ENCODE results near the gene CFAP100. TPM values are rescaled to one million over a fixed set of nuclear protein-coding genes. Genes with fewer than 3 reads are reported as not detected.

CFAP100 gene
- total RNA-seq, 5 donors from 2014 or later (not counting 1 experiment from before 2014, with no cell fraction given), result not detected

DNA sequence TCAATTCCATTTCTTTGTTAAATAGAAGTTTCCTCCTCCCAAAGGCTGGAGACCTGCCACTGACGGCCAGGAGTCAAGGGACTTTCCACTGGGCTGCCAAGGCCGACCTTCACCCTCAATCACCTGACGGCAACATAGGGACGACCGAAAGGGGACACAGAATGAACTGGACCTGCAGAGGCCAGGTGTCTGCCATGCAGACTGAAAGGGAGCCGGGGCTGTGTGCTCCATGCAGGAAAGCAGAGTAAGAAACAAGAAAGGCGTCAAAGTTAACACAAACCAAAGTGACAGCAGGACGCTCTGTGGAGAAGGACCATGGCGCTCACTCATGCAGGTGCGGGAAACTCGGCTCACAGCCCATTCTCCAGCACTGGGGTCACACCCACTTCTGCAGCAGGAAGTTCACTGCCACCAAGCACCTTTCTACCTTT is 54.9 kb downstream of the CFAP100 start:
- H3K36me3 Mint-ChIP-seq, result peaks cover 39% of the 10 kb centered on the region
- DNase-seq (no peak), ATAC-seq (replicated peaks in 1 of 4) (no peak)
- Histone ChIP-seq H3K36me3 (ENCODE audit: control insufficient read depth in 2 of 2, extremely low read depth in 1 of 2, insufficient read depth in 1 of 2, low read length in 1 of 2) (peaks cover 9 to 46% of the 10 kb centered on the region in 2 donors), H3K4me1 (ENCODE audit: control insufficient read depth in 1 of 2, extremely low read depth in 1 of 2, insufficient read depth in 2 of 2, low read length in 2 of 2) (no peaks in the 10 kb centered on the region), H3K27ac (ENCODE audit: low read length) (no peak overlapping the region), H3K9me3 (no peaks in the 10 kb centered on the region), H3K27me3 (replicated peaks in 1 of 2; ENCODE audit: control insufficient read depth in 2 of 2, extremely low read depth in 1 of 2, insufficient read depth in 2 of 2, low read length in 1 of 2) (no peaks in the 10 kb centered on the region), H3K4me3 (ENCODE audit: control insufficient read depth in 1 of 2, extremely low read depth in 1 of 2, low read length in 1 of 2) (no peak overlapping the region)
- ChIA-PET CTCF (no interaction called here), POLR2A (no interaction called here)
- H3K4me3 Mint-ChIP-seq, result no peak overlapping the region
- WGBS (ENCODE audit: insufficient coverage), result 98% methylated on average over 9 of the region's 11 CpGs
- H3K27me3 Mint-ChIP-seq, result no peaks in the 10 kb centered on the region
- H3K27ac Mint-ChIP-seq, result no peak overlapping the region
- no peaks in the 10 kb centered on the region for H3K9me3 Mint-ChIP-seq
- H3K4me1 Mint-ChIP-seq, result peaks cover 0 to 17% (median 0%) of the 10 kb centered on the region in 3 donors

- Histone ChIP-seq H3K27ac (ENCODE audit: low read length) (no peak overlapping the region), H3K9me3 (no peaks in the 10 kb centered on the region), H3K4me3 (ENCODE audit: control insufficient read depth in 1 of 2, extremely low read depth in 1 of 2, low read length in 1 of 2) (no peak overlapping the region), H3K36me3 (ENCODE audit: control insufficient read depth in 2 of 2, extremely low read depth in 1 of 2, insufficient read depth in 1 of 2, low read length in 1 of 2) (peaks cover 9 to 52% of the 10 kb centered on the region in 2 donors), H3K27me3 (replicated peaks in 1 of 2; ENCODE audit: control insufficient read depth in 2 of 2, extremely low read depth in 1 of 2, insufficient read depth in 2 of 2, low read length in 1 of 2) (no peaks in the 10 kb centered on the region), H3K4me1 (ENCODE audit: control insufficient read depth in 1 of 2, extremely low read depth in 1 of 2, insufficient read depth in 2 of 2, low read length in 2 of 2) (no peaks in the 10 kb centered on the region)
- no peaks in the 10 kb centered on the region for H3K9me3 Mint-ChIP-seq
- peaks cover under 1 to 17% (median 1%) of the 10 kb centered on the region in 3 donors for H3K4me1 Mint-ChIP-seq
- no peak overlapping the region for H3K4me3 Mint-ChIP-seq
- no peak for DNase-seq
- H3K27ac Mint-ChIP-seq, result no peak overlapping the region
- ATAC-seq (replicated peaks in 1 of 4), result no peak
- H3K27me3 Mint-ChIP-seq, result no peaks in the 10 kb centered on the region
- WGBS (ENCODE audit: insufficient coverage), result 80% methylated on average over 7 of the region's 9 CpGs
- CTCF ChIA-PET, result interaction anchor here in 1 of 2 donors (0.6 kb wide), 1 partner anchor 851 kb away, joined by 3 read pairs; no protein-coding TSS in a partner anchor
- peaks cover 42% of the 10 kb centered on the region for H3K36me3 Mint-ChIP-seq
- POLR2A ChIA-PET, result no interaction called here
Observed at GRCh38 chr3:126450219-126450618, 55.5 kb downstream of the CFAP100 start.

DNA sequence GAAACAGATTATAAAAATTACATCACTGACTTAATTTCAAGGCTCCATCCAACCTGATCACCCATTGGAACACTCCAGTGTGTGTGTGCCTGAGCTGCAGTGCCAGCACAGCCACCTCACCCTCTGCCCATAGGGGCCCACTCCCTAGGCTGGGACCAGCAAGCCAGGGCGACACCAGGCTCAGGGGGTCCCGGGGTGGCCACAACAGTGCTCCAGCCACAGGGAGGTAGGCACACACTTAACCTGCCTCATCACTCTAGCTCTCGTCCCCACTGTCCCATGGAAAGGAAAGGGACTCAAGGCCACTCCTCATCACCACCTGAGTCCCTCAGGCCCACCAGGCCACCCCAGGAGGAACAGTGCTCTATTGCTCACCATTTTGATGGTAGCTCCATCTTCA is 56.0 kb downstream of the CFAP100 start:
- Mint-ChIP-seq H3K4me1 (peaks cover 4 to 16% (median 4%) of the 10 kb centered on the region in 3 donors), H3K4me3 (no peak overlapping the region), H3K27ac (no peak overlapping the region), H3K27me3 (no peaks in the 10 kb centered on the region), H3K36me3 (peaks cover 44% of the 10 kb centered on the region), H3K9me3 (no peaks in the 10 kb centered on the region)
- H3K9me3 ChIP-seq, result no peaks in the 10 kb centered on the region
- ATAC-seq (replicated peaks in 1 of 4) (no peak), DNase-seq (no peak)
- H3K27me3 ChIP-seq (replicated peaks in 1 of 2; ENCODE audit: control insufficient read depth in 2 of 2, extremely low read depth in 1 of 2, insufficient read depth in 2 of 2, low read length in 1 of 2), result no peaks in the 10 kb centered on the region
- WGBS (ENCODE audit: insufficient coverage), result 87% methylated on average over 2 of the region's 3 CpGs
- no peak overlapping the region for H3K27ac ChIP-seq (ENCODE audit: low read length)
- ChIA-PET CTCF (interaction anchor here in 1 of 2 donors (0.6 kb wide), 1 partner anchor 852 kb away, joined by 3 read pairs; no protein-coding TSS in a partner anchor), POLR2A (no interaction called here)
- H3K36me3 ChIP-seq (ENCODE audit: control insufficient read depth in 2 of 2, extremely low read depth in 1 of 2, insufficient read depth in 1 of 2, low read length in 1 of 2), result peaks cover 9 to 54% of the 10 kb centered on the region in 2 donors
- no peak overlapping the region for H3K4me3 ChIP-seq (ENCODE audit: control insufficient read depth in 1 of 2, extremely low read depth in 1 of 2, low read length in 1 of 2)
- H3K4me1 ChIP-seq (ENCODE audit: control insufficient read depth in 1 of 2, extremely low read depth in 1 of 2, insufficient read depth in 2 of 2, low read length in 2 of 2), result no peaks in the 10 kb centered on the region

- ATAC-seq (replicated peaks in 1 of 4) (no peak), DNase-seq (no peak)
- Histone ChIP-seq H3K4me3 (ENCODE audit: control insufficient read depth in 1 of 2, extremely low read depth in 1 of 2, low read length in 1 of 2) (no peak overlapping the region), H3K27me3 (replicated peaks in 1 of 2; ENCODE audit: control insufficient read depth in 2 of 2, extremely low read depth in 1 of 2, insufficient read depth in 2 of 2, low read length in 1 of 2) (no peaks in the 10 kb centered on the region), H3K9me3 (no peaks in the 10 kb centered on the region), H3K27ac (ENCODE audit: low read length) (no peak overlapping the region), H3K36me3 (ENCODE audit: control insufficient read depth in 2 of 2, extremely low read depth in 1 of 2, insufficient read depth in 1 of 2, low read length in 1 of 2) (peaks cover 9 to 62% of the 10 kb centered on the region in 2 donors), H3K4me1 (ENCODE audit: control insufficient read depth in 1 of 2, extremely low read depth in 1 of 2, insufficient read depth in 2 of 2, low read length in 2 of 2) (no peaks in the 10 kb centered on the region)
- Mint-ChIP-seq H3K36me3 (peaks cover 39% of the 10 kb centered on the region), H3K4me3 (no peak overlapping the region), H3K9me3 (no peaks in the 10 kb centered on the region), H3K27ac (no peak overlapping the region), H3K4me1 (peaks cover 4 to 11% (median 6%) of the 10 kb centered on the region in 3 donors), H3K27me3 (no peaks in the 10 kb centered on the region)
- ChIA-PET CTCF (interaction anchor here in 1 of 2 donors (0.8 kb wide), 1 partner anchor 11 kb away, joined by 3 read pairs; no protein-coding TSS in a partner anchor), POLR2A (no interaction called here)
- WGBS (ENCODE audit: insufficient coverage), result 95% methylated on average over 11 of the region's 12 CpGs
Observed at GRCh38 chr3:126451511-126451910, 56.8 kb downstream of the CFAP100 start.

- ChIA-PET CTCF (interaction anchor here in 1 of 2 donors (0.7 kb wide), 1 partner anchor 38 kb away, joined by 3 read pairs; no protein-coding TSS in a partner anchor), POLR2A (no interaction called here)
- peaks cover 42% of the 10 kb centered on the region for H3K36me3 Mint-ChIP-seq
- H3K4me1 Mint-ChIP-seq, result peaks cover 6 to 11% (median 11%) of the 10 kb centered on the region in 3 donors
- H3K4me3 Mint-ChIP-seq, result no peak overlapping the region
- H3K9me3 ChIP-seq, result no peaks in the 10 kb centered on the region
- H3K9me3 Mint-ChIP-seq, result no peaks in the 10 kb centered on the region
- no peak overlapping the region for H3K27ac ChIP-seq (ENCODE audit: low read length)
- H3K4me3 ChIP-seq (ENCODE audit: control insufficient read depth in 1 of 2, extremely low read depth in 1 of 2, low read length in 1 of 2), result no peak overlapping the region
- peaks cover 9 to 68% of the 10 kb centered on the region in 2 donors for H3K36me3 ChIP-seq (ENCODE audit: control insufficient read depth in 2 of 2, extremely low read depth in 1 of 2, insufficient read depth in 1 of 2, low read length in 1 of 2)
- no peaks in the 10 kb centered on the region for H3K27me3 Mint-ChIP-seq
- H3K27ac Mint-ChIP-seq, result no peak overlapping the region
- no CpG with 5 or more reads among the region's 9 CpGs for WGBS (ENCODE audit: insufficient coverage)
- H3K4me1 ChIP-seq (ENCODE audit: control insufficient read depth in 1 of 2, extremely low read depth in 1 of 2, insufficient read depth in 2 of 2, low read length in 2 of 2), result no peaks in the 10 kb centered on the region
- no peak for ATAC-seq (replicated peaks in 1 of 4)
- no peak for DNase-seq
- no peaks in the 10 kb centered on the region for H3K27me3 ChIP-seq (replicated peaks in 1 of 2; ENCODE audit: control insufficient read depth in 2 of 2, extremely low read depth in 1 of 2, insufficient read depth in 2 of 2, low read length in 1 of 2)
Observed at GRCh38 chr3:126452213-126452612, 57.5 kb downstream of the CFAP100 start.

DNA sequence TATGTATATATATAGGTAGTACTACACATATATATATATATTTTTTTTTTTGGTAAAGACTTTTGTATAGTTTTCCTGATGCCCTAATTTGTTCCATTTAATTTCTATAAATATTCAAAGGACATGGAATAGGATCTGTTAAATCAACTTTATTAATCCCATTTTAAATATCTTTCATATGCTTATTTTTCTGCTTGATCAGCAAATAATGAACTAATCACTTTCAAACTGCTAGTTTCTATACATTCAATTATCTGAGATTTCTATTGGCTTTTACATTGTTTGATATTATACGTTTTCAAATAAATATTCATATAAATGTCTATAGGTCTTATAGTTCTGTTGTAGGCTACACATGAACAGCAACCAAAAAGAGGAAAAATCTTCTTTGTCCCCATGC is 59.3 kb downstream of the CFAP100 start:
- POLR2A ChIA-PET, result no interaction called here
- ATAC-seq (replicated peaks in 1 of 4) (no peak), DNase-seq (no peak)
- Mint-ChIP-seq H3K4me3 (no peak overlapping the region), H3K4me1 (peaks cover 9 to 16% (median 11%) of the 10 kb centered on the region in 3 donors), H3K27ac (no peak overlapping the region), H3K36me3 (peaks cover 53% of the 10 kb centered on the region), H3K27me3 (no peaks in the 10 kb centered on the region), H3K9me3 (no peaks in the 10 kb centered on the region)
- Histone ChIP-seq H3K4me1 (ENCODE audit: control insufficient read depth in 1 of 2, extremely low read depth in 1 of 2, insufficient read depth in 2 of 2, low read length in 2 of 2) (no peaks in the 10 kb centered on the region), H3K27ac (ENCODE audit: low read length) (no peak overlapping the region), H3K9me3 (no peaks in the 10 kb centered on the region), H3K36me3 (ENCODE audit: control insufficient read depth in 2 of 2, extremely low read depth in 1 of 2, insufficient read depth in 1 of 2, low read length in 1 of 2) (peaks cover 10 to 71% of the 10 kb centered on the region in 2 donors), H3K4me3 (ENCODE audit: control insufficient read depth in 1 of 2, extremely low read depth in 1 of 2, low read length in 1 of 2) (no peak overlapping the region), H3K27me3 (replicated peaks in 1 of 2; ENCODE audit: control insufficient read depth in 2 of 2, extremely low read depth in 1 of 2, insufficient read depth in 2 of 2, low read length in 1 of 2) (no peaks in the 10 kb centered on the region)
- WGBS (ENCODE audit: insufficient coverage), result no CpG with 5 or more reads among the region's 1 CpG
- CTCF ChIA-PET, result no interaction called here
